HepG2 (cell line): ENCODE measurements around the gene LSS. TPM values are rescaled to one million over a fixed set of nuclear protein-coding genes. Genes with fewer than 3 reads are reported as not detected.

Experiments used
- ATAC-seq: fragments of 200-7000 bp; cut with Tn5 transposase; 3 replicates; pipeline ENCODE4 v1.9.1; 2020; ENCODE audit warnings: mild to moderate bottlenecking, moderate library complexity
- BruUV-seq: library from RNA; stranded (reverse); fragments of 400-500 nt; replicated peaks from 2 replicates; lab custom pipeline; 2021; lab: Mats Ljungman, UMichigan
- CTCF ChIA-PET: fragments of 300-600 bp; formaldehyde crosslinking; extraction: SDS; loops from one replicate; lab custom pipeline; 2021; ENCODE audit warnings: low total read pairs, inconsistent platforms, low intra/inter-chr PET ratio; lab: Yijun Ruan, JAX
- POLR2A ChIA-PET: fragments of 350-600 bp; sonication (Branson Sonifier 250); formaldehyde crosslinking; loops from one replicate; lab custom pipeline; 2020; ENCODE audit warnings: antibody characterized with exemption, inconsistent platforms; lab: Yijun Ruan, JAX
- DNase-seq: peaks from one replicate; pipeline ENCODE4 v3.0.0-alpha.2; 2015; ENCODE audit warnings: low spot score
- FAIRE-seq: peaks from 3 replicates; lab custom pipeline; 2011; peaks lifted over from hg19 to GRCh38; lab: Jason Lieb, UNC
- H2AFZ ChIP-seq: one replicate; pipeline ENCODE4 v1.6.1; 2011; ENCODE audit warnings: low read length, inconsistent platforms
- H3K27ac ChIP-seq: fragments of 300-600 bp; 3 replicates; pipeline ENCODE4 v1.8.0; 2011; ENCODE audit warnings: mixed run types, mild to moderate bottlenecking, mixed read lengths, low read length, inconsistent platforms; ENCODE audit not compliant: insufficient read depth; ENCODE audit errors: extremely low read length
- H3K27me3 ChIP-seq, 2 experiments: fragments of 200-600 bp in 1 of 2; 2 replicates in 1 of 2; 3 replicates in 1 of 2; pipeline versions ENCODE4 v1.6.0 to v1.8.0; 2011; ENCODE audit warnings: low read length in 2 of 2, mild to moderate bottlenecking in 2 of 2, moderate library complexity in 2 of 2, inconsistent platforms in 1 of 2; ENCODE audit not compliant: insufficient read depth in 2 of 2, control insufficient read depth in 1 of 2
- H3K36me3 ChIP-seq, 2 experiments: fragments of 200-600 bp in 1 of 2; replicated peaks in 1 of 2; 2 replicates in 1 of 2; 3 replicates in 1 of 2; pipeline versions ENCODE4 v1.5.1 to v1.8.0; 2011; ENCODE audit warnings: low read length in 2 of 2, inconsistent platforms in 1 of 2; ENCODE audit not compliant: insufficient read depth in 2 of 2, control insufficient read depth in 1 of 2
- H3K4me1 ChIP-seq: 2 replicates; pipeline ENCODE4 v1.5.1; 2012; ENCODE audit warnings: low read length, inconsistent platforms; ENCODE audit not compliant: insufficient read depth
- H3K4me2 ChIP-seq: 2 replicates; pipeline ENCODE4 v1.6.0; 2011; ENCODE audit warnings: low read depth, low read length, inconsistent platforms
- H3K4me3 ChIP-seq, 3 experiments: fragments of 200-600 bp in 1 of 3; sonication (generic), shearing (Covaris generic) in 1 of 3; replicated peaks in 1 of 3; 2 replicates each; pipeline ENCODE4 v1.5.1; 2011 to 2016; ENCODE audit warnings: low read length in 3 of 3, inconsistent platforms in 2 of 3, low read depth in 2 of 3, mild to moderate bottlenecking in 2 of 3, control low read depth in 1 of 3, mixed read lengths in 1 of 3; ENCODE audit not compliant: insufficient read depth in 1 of 3
- H3K79me2 ChIP-seq: one replicate; pipeline ENCODE4 v1.6.1; 2011; ENCODE audit warnings: low read length, inconsistent platforms; ENCODE audit not compliant: insufficient read depth
- H3K9ac ChIP-seq: 2 replicates; pipeline ENCODE4 v1.6.0; 2011; ENCODE audit warnings: mild to moderate bottlenecking, low read depth, low read length, inconsistent platforms; ENCODE audit not compliant: insufficient read depth
- H3K9me3 ChIP-seq: 2 replicates; pipeline ENCODE4 v1.5.1; 2012; ENCODE audit warnings: mild to moderate bottlenecking, low read length
- H4K20me1 ChIP-seq: 2 replicates; pipeline ENCODE4 v1.6.0; 2011; ENCODE audit warnings: inconsistent platforms, mild to moderate bottlenecking, low read length, moderate library complexity; ENCODE audit not compliant: insufficient read depth
- AGO2 ChIP-seq: fragments of 200-400 bp; formaldehyde crosslinking; optimal IDR thresholded peaks from 2 replicates; pipeline ENCODE3; 2017; ENCODE audit warnings: mild to moderate bottlenecking, low read depth, low read length, moderate library complexity
- ARNT ChIP-seq: fragments of 450-650 bp; IDR thresholded peaks from 2 replicates; pipeline ENCODE4 v1.6.1; 2017
- EP300 ChIP-seq, 3 experiments: sonication (generic) in 1 of 3; formaldehyde crosslinking in 1 of 3; IDR thresholded peaks; 2 replicates each; pipeline versions ENCODE4 v1.5.1 to v1.6.1; 2011 to 2020; ENCODE audit warnings: low read depth in 2 of 3, low read length in 2 of 3, borderline replicate concordance in 1 of 3, improper control_type of control experiment in 1 of 3, mild to moderate bottlenecking in 1 of 3, missing genetic modification reagents in 1 of 3, moderate library complexity in 1 of 3
- JUN ChIP-seq: sonication (generic); formaldehyde crosslinking; IDR thresholded peaks from 2 replicates; pipeline ENCODE4 v1.4.0; 2020; ENCODE audit warnings: mild to moderate bottlenecking, missing genetic modification reagents
- POLR2A ChIP-seq, 2 experiments: IDR thresholded peaks; 2 replicates each; pipeline ENCODE4 v1.6.1; 2011; ENCODE audit warnings: low read depth in 2 of 2, low read length in 2 of 2, mild to moderate bottlenecking in 1 of 2, moderate library complexity in 1 of 2; ENCODE audit not compliant: insufficient read depth in 1 of 2
- SAFB2 ChIP-seq: sonication (generic); formaldehyde crosslinking; IDR thresholded peaks from 2 replicates; pipeline ENCODE4 v1.5.1; 2020; ENCODE audit warnings: missing genetic modification reagents, low read depth, mild to moderate bottlenecking, borderline replicate concordance
- ZNF234 ChIP-seq: sonication (generic); formaldehyde crosslinking; conservative IDR thresholded peaks from 2 replicates; pipeline ENCODE4 v1.5.1; 2020; ENCODE audit warnings: mild to moderate bottlenecking, missing genetic modification reagents
- ZNF776 ChIP-seq: sonication (generic); formaldehyde crosslinking; IDR thresholded peaks from 2 replicates; pipeline ENCODE4 v1.4.0; 2020; ENCODE audit warnings: mild to moderate bottlenecking, missing genetic modification reagents
- WGBS: methylation state at CpG from one replicate; pipeline ENCODE4 v1.1.6; 2017; ENCODE audit warnings: low lambda C conversion rate; 5-methylcytosine and 5-hydroxymethylcytosine counted together
- in situ Hi-C: cut with HindIII; loops from 2 replicates; pipeline ENCODE4 v1.10.0; 2017; ENCODE audit warnings: low pct_unique_long_range_greater_than_20kb; ENCODE audit not compliant: extremely low pct_ligation_motif_present
- intact Hi-C: fragments of 100-400 bp; cut with micrococcal nuclease; formaldehyde crosslinking; loops from one replicate; pipeline ENCODE4 v1.10.0; 2022; ENCODE audit not compliant: unreplicated experiment
- polyA plus RNA-seq, 8 experiments: library from polyadenylated mRNA; depleted of rRNA in 3 of 8; stranded (reverse) in 7 of 8; unstranded in 1 of 8; fragments of >200 nt; fragmentation: Illumina TruSeq in 4 of 8; extraction: Trizol in 4 of 8; gene quantifications; 2 replicates each; pipeline versions ENCODE4 v1.2.1 to v1.2.3, GENCODE V29; 2011 to 2016; ENCODE audit warnings: low read depth in 4 of 8, missing spikeins in 1 of 8, mixed read lengths in 1 of 8; ENCODE audit not compliant: insufficient read depth in 1 of 8
- total RNA-seq, 5 experiments: library from RNA; depleted of rRNA; stranded (reverse); fragments of >200 nt; fragmentation: Illumina TruSeq; extraction: Trizol; gene quantifications; 2 replicates each; pipeline ENCODE4 v1.2.3, GENCODE V29; 2016; ENCODE audit warnings: low read depth in 1 of 5
- TF ChIP-seq, protein P1 (sequence below), 2 experiments: sonication (generic) in 1 of 2; formaldehyde crosslinking in 1 of 2; IDR thresholded peaks; 2 replicates each; pipeline versions ENCODE4 v1.4.0 to v1.6.1; 2016 to 2020; ENCODE audit warnings: borderline replicate concordance in 1 of 2, low read depth in 1 of 2, mild to moderate bottlenecking in 1 of 2, missing genetic modification reagents in 1 of 2
- TF ChIP-seq, protein P2 (sequence below): IDR thresholded peaks from 2 replicates; pipeline ENCODE4 v1.6.1; 2016; ENCODE audit warnings: low read depth, borderline replicate concordance

LSS gene
- total and polyA plus RNA-seq, 2 of the 13 experiments (the other 11 are each of a cell fraction or from before 2014, with no cell fraction given) = 72.6 to 113 TPM

DNA sequence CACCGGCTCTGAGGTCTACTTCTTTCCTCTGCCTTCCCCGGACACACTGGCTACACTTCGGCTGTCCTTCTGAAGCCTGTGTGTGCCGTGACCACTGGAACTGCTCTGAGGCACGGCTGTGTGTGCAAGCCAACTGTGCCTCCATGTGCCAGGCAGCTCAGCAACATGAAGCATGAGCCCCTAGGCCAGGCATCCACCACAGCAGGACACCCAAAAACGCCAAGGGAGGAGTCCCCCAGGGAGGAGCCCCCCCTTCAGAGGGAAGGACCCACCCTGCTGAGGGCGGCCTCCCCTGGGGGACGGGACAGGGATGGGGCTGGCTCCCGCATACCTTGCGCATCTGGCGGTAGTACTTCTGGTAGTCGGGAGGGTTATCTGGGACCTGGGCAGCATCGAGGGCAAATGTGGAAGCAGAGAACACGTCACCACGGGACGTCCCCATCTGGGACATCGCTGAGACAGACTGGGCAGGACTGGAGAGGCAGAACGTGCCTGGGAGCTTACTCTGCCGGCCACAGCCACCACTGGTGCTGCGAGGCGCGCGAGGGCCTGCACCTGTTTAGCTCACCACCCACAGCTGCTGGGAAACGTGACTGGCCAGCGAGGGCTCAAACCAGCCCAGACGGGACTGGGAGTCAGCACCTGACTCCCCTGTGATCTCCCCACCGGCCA, 20.5 kb downstream of the LSS start:
- Histone ChIP-seq H3K27ac (no peak overlapping the region), H3K9ac (no peak overlapping the region), H3K4me3 (no peak overlapping the region), H3K27me3 (no peaks in the 10 kb centered on the region), H3K9me3 (no peaks in the 10 kb centered on the region), H3K36me3 (peaks cover 23 to 82% of the 10 kb centered on the region in 2 experiments), H2AFZ (no peak overlapping the region), H3K79me2 (no peaks in the 10 kb centered on the region), H4K20me1 (no peaks in the 10 kb centered on the region), H3K4me1 (no peaks in the 10 kb centered on the region), H3K4me2 (no peak overlapping the region)
- ChIA-PET POLR2A (no interaction called here), CTCF (no interaction called here)
- BruUV-seq = no TSS peak
- FAIRE-seq (no peak), ATAC-seq (no peak), DNase-seq (no peak)
- in situ Hi-C loops (no loop called here), intact Hi-C loops (no loop called here)
- no peak for TF ChIP-seq ZNF776 (CRISPR knock-in tag)
- TF ChIP-seq AGO2 = peak; percentile 30
- peak in 1 of 2 experiments; percentile 32; a peak in 2 of 4 replicates for TF ChIP-seq POLR2A (IDR thresholded peaks at IDR 0.05; ENCODE audit: insufficient read depth in 1 of 2, low read depth in 2 of 2, low read length in 2 of 2)
- WGBS = 96% methylated on average over 9 of the region's 27 CpGs

DNA sequence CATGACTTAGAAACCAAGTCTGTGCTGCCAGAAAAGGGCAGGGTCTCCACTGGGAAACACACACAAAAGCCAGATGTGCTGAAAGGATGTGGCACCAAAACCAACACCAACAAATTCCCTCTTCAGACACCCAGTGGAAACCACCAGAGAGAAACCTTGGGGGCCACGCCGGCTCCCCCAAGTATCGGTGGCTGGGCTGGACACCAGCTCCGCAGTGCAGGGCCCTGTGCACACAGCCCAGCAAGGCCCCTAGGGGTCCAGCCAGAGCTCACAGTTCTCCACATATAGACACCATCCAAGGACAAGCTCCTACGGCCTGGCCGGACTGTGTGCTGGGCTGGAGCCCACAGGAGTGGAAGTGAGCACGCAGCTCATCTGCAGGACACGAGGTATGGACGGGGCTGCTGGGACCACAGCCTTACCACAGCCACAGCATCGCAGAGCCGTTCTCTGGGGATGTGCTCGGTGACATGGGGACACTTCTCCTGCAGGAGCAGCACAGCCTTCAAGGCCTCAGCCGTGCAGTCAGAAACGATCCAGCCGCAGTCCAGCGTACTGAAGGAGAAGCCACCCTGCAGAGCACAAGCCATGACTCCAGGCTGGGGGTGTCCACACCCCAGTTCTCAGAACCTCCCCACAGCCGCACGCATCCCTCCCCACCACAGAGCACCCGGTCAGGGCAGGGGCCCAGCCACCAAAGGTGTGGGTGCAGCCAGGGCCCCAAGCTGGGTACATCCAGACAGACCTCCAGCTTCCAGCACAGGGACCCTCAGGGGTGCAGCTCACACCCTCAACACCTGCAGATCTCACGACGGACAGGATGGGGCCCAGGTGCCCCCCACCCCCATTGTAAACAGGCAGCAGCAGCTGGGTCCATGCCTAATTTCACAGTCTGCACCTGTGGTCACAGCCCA, 21.3 kb downstream of the LSS start:
- no peak for FAIRE-seq
- H2AFZ ChIP-seq = no peak overlapping the region
- H3K27me3 ChIP-seq = no peaks in the 10 kb centered on the region
- no peak overlapping the region for H3K9ac ChIP-seq
- BruUV-seq = no TSS peak
- no peak for DNase-seq
- H4K20me1 ChIP-seq = no peaks in the 10 kb centered on the region
- H3K4me1 ChIP-seq = no peaks in the 10 kb centered on the region
- peaks cover 24 to 80% of the 10 kb centered on the region in 2 experiments for H3K36me3 ChIP-seq
- ATAC-seq = no peak
- no peak overlapping the region for H3K27ac ChIP-seq
- intact Hi-C loops (no loop called here), in situ Hi-C loops (no loop called here)
- CTCF ChIA-PET = no interaction called here
- no peak overlapping the region for H3K4me3 ChIP-seq
- TF ChIP-seq, protein P1, sequence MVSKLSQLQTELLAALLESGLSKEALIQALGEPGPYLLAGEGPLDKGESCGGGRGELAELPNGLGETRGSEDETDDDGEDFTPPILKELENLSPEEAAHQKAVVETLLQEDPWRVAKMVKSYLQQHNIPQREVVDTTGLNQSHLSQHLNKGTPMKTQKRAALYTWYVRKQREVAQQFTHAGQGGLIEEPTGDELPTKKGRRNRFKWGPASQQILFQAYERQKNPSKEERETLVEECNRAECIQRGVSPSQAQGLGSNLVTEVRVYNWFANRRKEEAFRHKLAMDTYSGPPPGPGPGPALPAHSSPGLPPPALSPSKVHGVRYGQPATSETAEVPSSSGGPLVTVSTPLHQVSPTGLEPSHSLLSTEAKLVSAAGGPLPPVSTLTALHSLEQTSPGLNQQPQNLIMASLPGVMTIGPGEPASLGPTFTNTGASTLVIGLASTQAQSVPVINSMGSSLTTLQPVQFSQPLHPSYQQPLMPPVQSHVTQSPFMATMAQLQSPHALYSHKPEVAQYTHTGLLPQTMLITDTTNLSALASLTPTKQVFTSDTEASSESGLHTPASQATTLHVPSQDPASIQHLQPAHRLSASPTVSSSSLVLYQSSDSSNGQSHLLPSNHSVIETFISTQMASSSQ (IDR thresholded peaks at IDR 0.05; ENCODE audit: low read depth) = no peak
- TF ChIP-seq, protein P1 (CRISPR knock-in tag; IDR thresholded peaks at IDR 0.05; ENCODE audit: borderline replicate concordance) = no peak
- no peak for TF ChIP-seq JUN (CRISPR knock-in tag)
- no peak for TF ChIP-seq ZNF234 (CRISPR knock-in tag)
- no peak for TF ChIP-seq EP300 (IDR thresholded peaks at IDR 0.05; ENCODE audit: low read depth in 2 of 2, low read length in 2 of 2)
- no peak for TF ChIP-seq EP300 (CRISPR knock-in tag; IDR thresholded peaks at IDR 0.05; ENCODE audit: borderline replicate concordance)
- no peak for TF ChIP-seq SAFB2
- TF ChIP-seq, protein P2, sequence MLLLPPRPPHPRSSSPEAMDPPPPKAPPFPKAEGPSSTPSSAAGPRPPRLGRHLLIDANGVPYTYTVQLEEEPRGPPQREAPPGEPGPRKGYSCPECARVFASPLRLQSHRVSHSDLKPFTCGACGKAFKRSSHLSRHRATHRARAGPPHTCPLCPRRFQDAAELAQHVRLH (CRISPR knock-in tag) = no peak
- TF ChIP-seq ARNT = no peak
- POLR2A ChIA-PET = no interaction called here
- no peak overlapping the region for H3K4me2 ChIP-seq
- no peaks in the 10 kb centered on the region for H3K9me3 ChIP-seq
- 100% methylated on average over 4 of the region's 21 CpGs for WGBS
- H3K79me2 ChIP-seq = no peaks in the 10 kb centered on the region
